B cell (primary cell): ENCODE data around the gene PSMA8. TPM values are rescaled to one million over a fixed set of nuclear protein-coding genes. Genes with fewer than 3 reads are reported as not detected.
"Not testable (repeated sequence)": the region's sequence is repeated elsewhere in the genome, so short reads cannot be mapped to it uniquely, and the experiment has no call there.

Experiments used
- ATAC-seq: fragments of 200-7000 bp; cut with Tn5 transposase; one replicate; pipeline ENCODE4 v1.10.0; 2021; ENCODE audit warnings: low read depth, mild to moderate bottlenecking, moderate number of reproducible peaks, moderate library complexity
- CTCF ChIA-PET: fragments of 350-600 bp; sonication (Branson Sonifier 250); formaldehyde crosslinking; loops from one replicate; lab custom pipeline; 2021; ENCODE audit warnings: antibody characterized with exemption, inconsistent platforms; lab: Charles Lee
- POLR2A ChIA-PET: fragments of 350-600 bp; sonication (Branson Sonifier 250); formaldehyde crosslinking; loops from one replicate; lab custom pipeline; 2021; ENCODE audit warnings: antibody characterized with exemption; lab: Charles Lee
- DNase-seq: peaks from one replicate; pipeline ENCODE4 v3.0.0; 2013
- H2AFZ ChIP-seq: 2 replicates; pipeline ENCODE4 v1.6.1; 2012; ENCODE audit warnings: mild to moderate bottlenecking, low read depth, low read length; ENCODE audit not compliant: insufficient read depth, poor library complexity, severe bottlenecking
- H3K27ac ChIP-seq, 2 donors: 1 replicate in 1 of 2; 2 replicates in 1 of 2; pipeline ENCODE4 v1.5.1; 2012 to 2013; ENCODE audit warnings: low read length in 2 of 2, mild to moderate bottlenecking in 2 of 2, moderate library complexity in 1 of 2
- H3K27me3 ChIP-seq, 4 experiments: fragments of 200-600 bp in 1 of 4; sonication (generic) in 1 of 4; replicated peaks in 1 of 4; 1 replicate in 2 of 4; 2 replicates in 2 of 4; pipeline versions ENCODE4 v1.6.1 to v1.7.0; 2013 to 2016; ENCODE audit warnings: low read length in 3 of 4, mild to moderate bottlenecking in 2 of 4, mixed read lengths in 1 of 4, moderate library complexity in 1 of 4; ENCODE audit not compliant: insufficient read depth in 4 of 4, control insufficient read depth in 3 of 4; ENCODE audit errors: control extremely low read depth in 1 of 4
- H3K36me3 ChIP-seq, 2 experiments: replicated peaks in 1 of 2; 1 replicate in 1 of 2; 2 replicates in 1 of 2; pipeline versions ENCODE4 v1.6.1 to v1.7.1; 2013; ENCODE audit warnings: low read length in 1 of 2; ENCODE audit not compliant: insufficient read depth in 2 of 2, control insufficient read depth in 1 of 2; ENCODE audit errors: control extremely low read depth in 1 of 2, extremely low read depth in 1 of 2
- H3K4me1 ChIP-seq, 2 donors: fragments of 200-600 bp in 1 of 2; sonication (generic) in 1 of 2; 1 replicate in 1 of 2; 2 replicates in 1 of 2; pipeline versions ENCODE4 v1.5.1 to v1.6.1; 2013 to 2017; ENCODE audit warnings: low read length in 2 of 2; ENCODE audit not compliant: control insufficient read depth in 2 of 2, insufficient read depth in 2 of 2
- H3K4me2 ChIP-seq: replicated peaks from 2 replicates; pipeline ENCODE3; 2012; ENCODE audit warnings: mild to moderate bottlenecking, low read depth, low read length; ENCODE audit not compliant: poor library complexity, severe bottlenecking
- H3K4me3 ChIP-seq, 5 experiments: fragments of 200-600 bp in 1 of 5; sonication (generic) in 1 of 5; 1 replicate in 3 of 5; 2 replicates in 2 of 5; pipeline versions ENCODE4 v1.5.1 to v1.7.0; 2011 to 2016; ENCODE audit warnings: low read length in 4 of 5, mild to moderate bottlenecking in 4 of 5, low read depth in 2 of 5, control low read depth in 1 of 5, moderate library complexity in 1 of 5; ENCODE audit not compliant: insufficient read depth in 1 of 5; ENCODE audit errors: control extremely low read depth in 1 of 5, extremely low read depth in 1 of 5
- H3K79me2 ChIP-seq: fragments of 200-600 bp; sonication (generic); one replicate; pipeline ENCODE4 v1.6.0; 2016; ENCODE audit warnings: low read length; ENCODE audit not compliant: control insufficient read depth, insufficient read depth
- H3K9ac ChIP-seq: fragments of 200-600 bp; sonication (generic); 2 replicates; pipeline ENCODE4 v1.6.1; 2017; ENCODE audit warnings: mild to moderate bottlenecking, low read length, moderate library complexity
- H3K9me3 ChIP-seq, 3 donors: one replicate each; pipeline versions ENCODE4 v1.6.1 to v1.7.1; 2013; ENCODE audit warnings: low read length in 2 of 3; ENCODE audit not compliant: control insufficient read depth in 2 of 3, insufficient read depth in 1 of 3; ENCODE audit errors: control extremely low read depth in 1 of 3
- H4K20me1 ChIP-seq: 2 replicates; pipeline ENCODE4 v1.6.0; 2012; ENCODE audit warnings: mild to moderate bottlenecking, low read length; ENCODE audit not compliant: insufficient read depth, control insufficient read depth, poor library complexity, severe bottlenecking
- H3K27ac Mint-ChIP-seq: one replicate; pipeline ENCODE4 v1.8.0; 2021; ENCODE audit warnings: mixed read lengths
- H3K27me3 Mint-ChIP-seq: one replicate; pipeline ENCODE4 v1.8.0; 2021; ENCODE audit warnings: mixed read lengths
- H3K4me1 Mint-ChIP-seq: one replicate; pipeline ENCODE4 v1.8.0; 2021; ENCODE audit warnings: mixed read lengths
- H3K4me3 Mint-ChIP-seq: one replicate; pipeline ENCODE4 v1.8.0; 2021; ENCODE audit warnings: mixed read lengths
- H3K9me3 Mint-ChIP-seq: one replicate; pipeline ENCODE4 v1.8.0; 2022; ENCODE audit warnings: mixed read lengths; ENCODE audit not compliant: insufficient read depth
- WGBS: methylation state at CpG from one replicate; pipeline ENCODE4 v1.1.5; 2013; ENCODE audit warnings: missing lambda C conversion rate; ENCODE audit not compliant: insufficient coverage; 5-methylcytosine and 5-hydroxymethylcytosine counted together
- intact Hi-C: fragments of 100-400 bp; cut with micrococcal nuclease; formaldehyde crosslinking; loops from one replicate; pipeline ENCODE4 v1.10.0; 2022
- polyA plus RNA-seq: library from polyadenylated mRNA; depleted of rRNA; stranded (reverse); fragments of >200 nt; gene quantifications from 2 replicates; pipeline ENCODE4 v1.2.3, GENCODE V29; 2012
- total RNA-seq, 2 donors: library from RNA; stranded (reverse); fragments of 120-200 nt in 1 of 2; gene quantifications; 1 replicate in 1 of 2; 2 replicates in 1 of 2; pipeline versions ENCODE4 v1.2.3 to v1.2.4, GENCODE V29; 2013 to 2022

PSMA8 gene
- total and polyA plus RNA-seq, 2 donors (not counting 1 experiment from before 2014, with no cell fraction given) = 0.33 to 0.91 TPM

GRCh38 chr18:26242392-26242791, 108.7 kb downstream of the PSMA8 start:
- H3K79me2 ChIP-seq = peaks cover 52% of the 10 kb centered on the region
- H3K4me3 Mint-ChIP-seq, H3K27ac ChIP-seq, H3K27me3 ChIP-seq, H3K27ac Mint-ChIP-seq, H3K27me3 Mint-ChIP-seq, H3K4me1 Mint-ChIP-seq, H3K9ac ChIP-seq, CTCF ChIA-PET, ATAC-seq, intact Hi-C loops, H3K4me3 ChIP-seq, DNase-seq, H3K9me3 Mint-ChIP-seq, H2AFZ ChIP-seq, H3K36me3 ChIP-seq, POLR2A ChIA-PET, H3K4me2 ChIP-seq, H3K4me1 ChIP-seq: not testable (repeated sequence)
- 100% methylated on average over 2 of the region's 4 CpGs for WGBS
- H4K20me1 ChIP-seq = peaks cover 19% of the 10 kb centered on the region
- peaks cover 0 to 18% (median 5%) of the 10 kb centered on the region in 3 donors for H3K9me3 ChIP-seq

Other genes with a start within 250 kb of the PSMA8 start
- 105 and 114 TPM in 2 replicates for gene SS18, start 43.3 kb upstream of the PSMA8 start, total RNA-seq
- 62.4 and 73.3 TPM in 2 replicates for gene SS18, start 43.3 kb upstream of the PSMA8 start, polyA plus RNA-seq
- gene TAF4B, start 92.6 kb downstream of the PSMA8 start, total RNA-seq = 15.6 and 16.1 TPM in 2 replicates
- 10.5 and 12.7 TPM in 2 replicates for gene TAF4B, start 92.6 kb downstream of the PSMA8 start, polyA plus RNA-seq